DMS114 treated with DMSO at 0.1 percent for 48 hours (cell line): ENCODE results near the gene STRN4.
"Not testable (repeated sequence)": the region's sequence is repeated elsewhere in the genome, so short reads cannot be mapped to it uniquely, and the experiment has no call there.

Source experiments
- DNase-seq: peaks from one replicate; lab custom pipeline; 2025; ENCODE audit not compliant: unreplicated experiment; lab: John Stamatoyannopoulos, UW

STRN4 gene, protein sequence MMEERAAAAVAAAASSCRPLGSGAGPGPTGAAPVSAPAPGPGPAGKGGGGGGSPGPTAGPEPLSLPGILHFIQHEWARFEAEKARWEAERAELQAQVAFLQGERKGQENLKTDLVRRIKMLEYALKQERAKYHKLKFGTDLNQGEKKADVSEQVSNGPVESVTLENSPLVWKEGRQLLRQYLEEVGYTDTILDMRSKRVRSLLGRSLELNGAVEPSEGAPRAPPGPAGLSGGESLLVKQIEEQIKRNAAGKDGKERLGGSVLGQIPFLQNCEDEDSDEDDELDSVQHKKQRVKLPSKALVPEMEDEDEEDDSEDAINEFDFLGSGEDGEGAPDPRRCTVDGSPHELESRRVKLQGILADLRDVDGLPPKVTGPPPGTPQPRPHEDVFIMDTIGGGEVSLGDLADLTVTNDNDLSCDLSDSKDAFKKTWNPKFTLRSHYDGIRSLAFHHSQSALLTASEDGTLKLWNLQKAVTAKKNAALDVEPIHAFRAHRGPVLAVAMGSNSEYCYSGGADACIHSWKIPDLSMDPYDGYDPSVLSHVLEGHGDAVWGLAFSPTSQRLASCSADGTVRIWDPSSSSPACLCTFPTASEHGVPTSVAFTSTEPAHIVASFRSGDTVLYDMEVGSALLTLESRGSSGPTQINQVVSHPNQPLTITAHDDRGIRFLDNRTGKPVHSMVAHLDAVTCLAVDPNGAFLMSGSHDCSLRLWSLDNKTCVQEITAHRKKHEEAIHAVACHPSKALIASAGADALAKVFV

DNA sequence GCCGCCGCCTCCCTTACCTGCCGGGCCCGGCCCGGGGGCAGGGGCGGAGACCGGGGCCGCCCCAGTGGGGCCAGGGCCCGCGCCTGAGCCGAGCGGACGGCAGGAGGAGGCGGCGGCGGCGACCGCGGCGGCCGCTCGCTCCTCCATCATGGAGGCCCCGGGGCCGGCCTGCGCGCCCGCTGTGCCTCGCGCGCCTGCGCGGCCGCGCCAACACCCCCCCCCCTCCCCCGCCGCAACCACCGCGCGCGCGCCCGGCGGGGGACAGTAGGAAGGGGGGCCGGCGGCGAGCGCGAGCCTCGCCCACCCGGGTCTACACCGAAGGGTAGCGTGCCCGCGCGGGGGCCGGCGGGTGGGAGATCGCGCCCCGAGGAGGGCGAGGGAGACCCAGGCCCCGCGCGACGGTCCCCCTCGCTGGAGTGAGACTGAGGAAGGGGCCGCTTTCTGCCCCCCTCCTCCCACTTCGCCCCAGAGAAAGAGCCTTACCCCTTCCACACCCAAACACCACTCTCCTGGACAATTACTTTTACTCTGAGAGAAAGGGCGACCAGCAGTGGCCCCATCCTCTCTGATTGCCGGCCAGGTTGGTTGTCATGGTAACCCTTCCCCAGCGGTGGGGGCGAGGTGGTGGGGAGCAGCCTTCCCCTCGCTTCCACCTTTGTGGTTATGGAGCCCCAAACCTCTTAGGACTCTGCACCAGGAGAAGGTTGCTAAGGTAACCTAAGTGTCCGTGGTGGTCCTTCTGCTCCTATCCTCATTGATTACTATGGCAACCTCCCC is at the start of gene STRN4:
TSS of gene STRN4 (minus strand) at position 170 of the 777 bp plus-strand sequence. CDS start at position 150, 20 bp downstream.
- DNase-seq: no peak

DNA sequence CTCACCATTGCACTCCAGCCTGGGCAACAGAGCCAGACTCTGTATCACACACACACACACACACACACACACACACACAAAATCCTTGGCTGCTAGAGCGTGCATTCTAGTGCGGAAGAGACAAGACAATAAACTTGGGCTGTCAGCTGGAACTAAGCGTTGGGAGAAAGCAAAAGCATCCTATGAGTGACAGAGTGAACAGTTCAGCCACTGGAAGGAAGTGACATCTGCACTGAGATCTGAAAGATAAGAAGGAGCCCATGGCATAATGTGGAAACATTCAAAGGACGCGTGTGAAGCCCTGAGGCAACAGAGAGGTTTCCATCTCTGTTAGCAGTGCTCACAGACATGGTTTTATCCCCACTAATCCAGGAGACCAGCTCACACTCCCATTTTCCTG is 45.7 kb upstream of the STRN4 start:
- DNase-seq: no peak

DNA sequence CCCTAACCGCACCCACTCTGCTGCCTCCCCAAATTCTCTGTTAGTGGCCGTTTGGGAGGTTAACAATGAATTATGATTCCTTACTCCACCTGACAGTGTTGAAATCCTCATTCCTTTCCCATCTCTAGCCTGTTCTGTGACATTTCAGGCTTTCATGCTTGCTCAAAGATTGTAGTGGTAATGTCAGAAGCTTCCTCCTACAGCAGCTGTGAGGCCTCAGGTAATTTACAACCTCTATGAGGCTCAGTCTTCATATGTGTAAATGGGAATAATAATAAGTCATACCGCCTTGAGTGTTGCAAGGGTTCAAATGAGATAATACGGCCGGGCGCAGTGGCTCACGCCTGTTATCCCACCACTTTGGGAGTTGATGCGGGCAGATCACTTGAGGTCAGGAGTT is 43.1 kb upstream of the STRN4 start:
- DNase-seq: no peak

DNA sequence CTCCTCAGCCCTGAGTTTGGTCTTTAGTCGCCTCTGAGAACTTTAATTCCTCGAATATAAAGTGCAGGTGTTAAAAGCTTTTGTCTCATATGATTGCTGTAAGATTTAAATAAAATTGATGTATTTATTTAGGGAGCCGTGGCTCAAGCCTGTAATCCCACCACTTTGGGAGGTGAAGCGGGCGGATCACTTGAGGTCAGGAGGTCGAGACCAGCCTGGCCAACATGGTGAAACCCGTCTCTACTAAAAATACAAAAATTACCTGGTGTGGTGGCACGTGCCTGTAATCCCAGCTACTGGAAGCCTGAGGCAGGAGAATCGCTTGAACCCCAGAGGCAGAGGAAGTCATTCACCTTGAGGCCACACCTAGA is 42.7 kb upstream of the STRN4 start:
- no peak for DNase-seq

DNA sequence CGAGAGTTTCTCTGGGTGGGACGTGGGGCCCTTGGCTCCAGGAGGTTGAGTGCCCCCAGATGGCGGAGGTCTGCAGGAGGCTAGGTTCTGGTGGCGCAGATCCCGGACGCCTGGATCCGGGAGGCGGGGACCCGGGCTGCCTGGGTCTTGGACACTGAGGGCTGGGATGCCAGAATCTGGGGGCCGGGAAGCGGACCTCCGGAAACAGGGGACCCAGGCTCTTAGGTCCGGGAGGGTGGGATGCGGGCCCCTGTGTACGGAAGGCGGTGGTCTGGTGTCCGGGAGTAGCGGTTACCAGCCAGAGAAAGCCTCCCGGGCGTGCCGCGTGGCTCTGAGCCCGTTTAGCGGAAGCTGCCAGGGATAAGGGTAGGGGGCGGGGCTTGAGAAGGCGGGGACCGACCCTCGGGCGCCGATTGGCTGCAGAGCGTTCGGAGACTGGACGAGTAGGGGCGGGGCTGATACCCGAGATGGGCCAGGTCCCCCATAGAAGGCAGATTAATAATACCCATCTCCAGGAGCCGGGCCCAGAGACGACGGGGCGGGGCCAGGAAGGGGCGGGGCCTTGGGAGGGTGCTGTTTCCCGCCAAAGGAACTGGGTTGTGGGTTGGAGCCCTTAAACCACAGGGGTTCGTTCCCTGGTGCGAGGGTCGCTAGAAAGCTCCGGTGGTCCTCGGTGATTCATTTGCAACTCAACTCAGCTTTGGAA is 42.2 kb upstream of the STRN4 start, which contains the start of gene SLC1A5:
TSS of gene SLC1A5 (minus strand) at position 333 of the 706 bp plus-strand sequence. CDS start 629 bp downstream, outside the sequence.
- DNase-seq: peak; percentile 86

DNA sequence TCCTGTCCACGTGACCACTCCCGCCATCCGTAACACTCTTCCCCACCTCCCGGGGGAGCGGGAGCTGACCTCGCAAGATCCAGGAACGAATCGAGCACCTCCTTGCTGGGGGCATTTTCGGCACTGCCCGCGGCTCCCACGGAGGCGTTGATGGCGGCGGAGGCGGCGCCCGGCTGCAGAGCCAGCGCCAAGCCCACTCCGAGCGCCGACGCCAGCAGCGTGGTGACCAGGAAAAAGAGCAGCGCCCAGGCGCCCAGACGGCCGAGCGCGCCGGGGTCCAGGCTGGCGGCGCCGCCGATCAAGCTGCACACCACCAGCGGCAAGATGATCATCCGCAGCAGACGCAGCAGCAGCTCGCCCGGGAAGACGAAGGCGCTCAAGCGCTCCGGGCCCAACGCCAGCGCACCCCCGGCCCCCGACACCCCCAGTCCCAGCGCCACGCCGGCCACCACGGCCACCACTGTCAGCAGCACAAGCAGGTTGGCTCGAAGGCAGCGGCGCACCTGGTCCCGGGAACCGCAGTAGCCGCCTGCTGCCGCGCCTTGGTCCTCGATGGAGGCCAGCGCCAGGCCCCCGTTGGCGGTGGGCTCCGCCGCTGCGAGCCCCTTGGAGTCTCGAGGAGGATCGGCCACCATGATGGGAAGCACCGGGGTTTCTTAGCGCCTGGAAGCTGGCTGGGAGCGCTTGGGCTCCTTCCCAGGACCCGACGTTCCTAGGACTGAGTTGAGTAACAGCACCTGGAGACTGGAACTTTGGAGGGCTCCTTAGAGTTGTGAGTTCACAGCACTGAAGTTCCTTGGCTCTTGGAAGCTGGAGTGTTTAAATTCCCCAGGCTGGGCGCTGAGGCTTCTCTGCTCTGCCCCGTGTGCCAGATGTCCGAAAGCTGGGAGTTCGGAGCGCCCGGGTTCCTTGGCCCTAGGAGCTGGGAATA is 41.3 kb upstream of the STRN4 start:
- no peak for DNase-seq

DNA sequence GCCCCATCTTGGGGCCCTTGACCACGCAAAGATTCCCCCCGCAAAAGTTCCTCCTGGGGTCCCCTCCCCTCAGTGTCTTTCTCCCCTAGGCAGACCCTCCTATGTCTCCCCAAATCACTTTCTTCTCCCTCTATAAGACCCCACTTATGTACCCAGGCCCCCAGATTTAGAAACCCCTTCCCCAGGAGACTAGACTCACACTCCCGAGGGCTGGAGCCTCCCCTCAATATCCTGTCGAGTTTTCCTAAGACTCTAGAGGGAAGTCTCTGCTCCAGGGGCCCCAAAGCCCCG is 40.7 kb upstream of the STRN4 start:
- DNase-seq: no peak

DNA sequence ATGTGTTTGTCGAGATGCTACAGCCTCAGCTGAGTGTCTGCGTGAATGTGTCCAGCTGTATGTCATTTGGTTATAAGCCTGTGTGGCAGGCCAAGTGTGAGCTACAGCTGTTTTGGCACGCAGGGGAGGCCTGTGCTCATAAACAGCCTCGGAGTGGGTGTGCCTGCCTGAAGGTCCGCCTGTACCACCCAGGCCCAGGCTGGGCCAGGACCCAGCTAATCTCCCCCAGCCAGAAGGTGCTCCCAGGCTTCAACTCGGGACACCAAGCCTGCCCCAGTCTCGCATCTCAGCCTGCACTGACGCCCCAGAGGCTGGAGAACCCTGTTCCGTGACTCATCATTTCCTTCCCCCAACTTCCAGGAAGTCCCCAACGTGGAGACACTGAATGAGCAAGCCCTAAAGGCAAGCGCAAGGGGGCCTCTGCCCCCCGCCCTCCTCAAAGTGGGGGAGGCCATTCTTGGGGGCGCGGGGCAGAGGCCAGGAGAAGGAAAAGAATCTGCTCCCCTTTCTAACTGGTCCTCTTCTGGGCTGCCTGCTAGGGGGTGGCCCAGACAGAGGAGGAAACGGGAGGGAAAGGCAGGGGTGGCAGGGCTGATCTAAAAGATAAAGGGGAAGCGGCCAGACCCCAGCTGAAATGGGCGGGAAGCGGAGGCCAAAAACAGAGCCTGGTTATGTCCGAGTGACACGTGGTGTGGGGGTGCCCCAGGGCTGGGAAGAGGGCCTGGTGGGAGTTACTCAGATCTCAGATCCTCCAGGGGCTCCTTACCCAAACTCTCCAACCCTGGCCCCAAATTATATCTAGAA is 40.2 kb upstream of the STRN4 start:
- DNase-seq: no peak

DNA sequence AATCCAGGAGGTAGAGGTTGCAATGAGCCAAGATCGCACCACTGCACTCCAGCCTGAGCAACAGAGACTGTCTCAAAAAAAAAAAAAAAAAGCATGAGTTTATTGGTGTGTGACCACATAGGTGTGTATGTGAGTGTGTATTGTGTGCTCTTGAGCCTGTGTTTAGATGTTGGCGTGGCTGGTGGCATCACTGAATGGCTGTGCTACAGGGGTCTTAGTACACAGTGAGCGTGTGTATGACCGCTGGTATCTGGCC is 39.7 kb upstream of the STRN4 start:
- no peak for DNase-seq

DNA sequence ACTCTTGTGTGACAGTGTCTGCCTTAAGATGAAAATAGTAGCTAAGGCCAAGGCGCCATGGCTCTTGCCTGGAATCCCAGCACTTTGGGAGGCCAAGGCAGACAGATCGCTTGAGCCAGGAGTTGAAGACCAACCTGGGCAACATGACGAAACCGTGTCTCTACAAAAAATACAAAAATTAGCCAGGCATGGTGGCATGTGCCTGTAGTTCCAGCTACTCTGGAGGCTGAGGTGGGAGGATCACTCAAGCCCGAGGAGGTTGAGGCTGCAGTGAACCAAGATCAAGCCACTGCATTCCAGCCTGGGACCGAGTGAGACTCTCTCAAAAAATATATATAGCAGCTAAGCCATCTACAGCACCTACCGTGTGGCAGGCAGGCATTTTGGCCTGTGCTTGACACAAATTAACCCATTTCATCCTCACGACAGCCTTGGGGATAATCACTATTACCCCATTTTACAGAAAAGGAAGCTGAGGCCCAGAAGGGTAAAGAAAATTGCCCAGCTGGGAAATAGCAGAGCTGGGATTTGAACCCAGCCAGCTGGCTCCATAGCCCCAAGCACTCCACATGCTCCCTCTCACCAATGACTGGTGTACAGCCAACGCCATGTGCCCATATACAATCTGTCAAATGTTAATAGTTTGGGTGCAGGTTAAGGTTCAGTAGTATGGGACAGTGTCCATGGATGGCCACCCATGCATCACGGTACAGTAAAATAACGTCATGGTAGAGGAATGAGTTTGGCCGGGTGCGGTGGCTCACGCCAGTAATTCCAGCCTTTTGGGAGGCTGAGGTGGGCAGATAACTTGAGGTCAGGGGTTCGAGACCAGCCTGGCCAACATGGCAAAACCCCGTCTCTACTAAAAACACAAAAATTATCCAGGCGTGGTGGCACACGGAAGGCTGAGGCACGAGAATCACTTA is 39.1 kb upstream of the STRN4 start:
- DNase-seq: no peak

DNA sequence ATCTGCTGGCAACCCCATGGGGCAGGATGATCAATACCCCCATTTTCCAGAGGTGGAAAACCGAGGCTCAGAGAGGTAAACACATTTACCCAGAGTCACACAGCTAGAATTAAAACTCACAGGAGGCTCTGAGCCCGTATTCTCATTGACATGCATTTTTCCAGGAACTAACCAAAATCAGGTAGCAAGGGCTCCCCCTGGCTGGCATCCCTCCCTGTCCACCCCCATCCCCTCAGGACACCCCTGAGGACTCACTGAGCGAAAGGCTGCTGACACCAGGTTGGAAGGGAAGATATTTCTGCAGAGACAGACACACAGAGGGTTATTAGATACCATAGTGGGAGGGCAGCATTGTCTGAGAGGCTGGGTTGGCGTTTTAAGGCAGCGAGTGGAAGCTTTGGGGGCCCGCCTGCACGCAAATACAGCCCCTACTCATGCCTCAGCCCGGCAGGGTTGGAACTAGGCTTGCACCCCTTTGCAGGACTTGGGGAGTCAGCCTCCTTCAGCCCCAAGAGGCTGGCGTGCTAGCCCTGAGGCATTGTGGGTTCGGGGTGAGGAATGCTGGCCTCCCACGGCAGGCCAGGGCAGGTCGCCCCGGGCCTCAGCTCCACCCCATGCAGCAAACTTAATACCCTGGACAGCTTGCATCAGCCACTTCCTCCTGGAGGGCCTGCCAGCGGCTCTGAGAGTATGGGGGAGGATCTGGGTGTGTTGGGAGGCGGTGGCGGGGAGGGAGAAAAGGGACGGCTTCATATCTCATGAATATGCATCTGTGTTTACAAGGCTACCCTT is 38.2 kb upstream of the STRN4 start:
- DNase-seq: no peak

DNA sequence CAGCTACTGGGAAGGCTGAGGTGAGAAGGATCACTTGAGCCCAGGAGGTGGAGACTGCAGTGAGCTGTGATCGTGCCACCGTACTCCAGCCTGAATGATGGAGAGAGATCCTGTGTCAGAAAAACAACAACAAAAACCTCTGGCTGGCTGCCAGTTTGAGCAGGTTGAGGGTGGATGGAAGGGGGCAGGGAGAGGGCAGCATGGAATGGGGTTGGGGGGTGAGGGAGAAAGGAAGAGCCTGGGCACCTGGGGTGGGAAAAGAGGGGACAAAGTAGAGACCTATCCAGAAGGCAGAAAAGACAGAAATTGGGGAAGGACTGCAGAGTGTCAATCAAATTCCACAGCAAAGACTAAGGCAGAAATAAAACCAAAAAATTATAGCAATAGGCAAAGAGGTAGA is 37.4 kb upstream of the STRN4 start:
- DNase-seq: no peak

DNA sequence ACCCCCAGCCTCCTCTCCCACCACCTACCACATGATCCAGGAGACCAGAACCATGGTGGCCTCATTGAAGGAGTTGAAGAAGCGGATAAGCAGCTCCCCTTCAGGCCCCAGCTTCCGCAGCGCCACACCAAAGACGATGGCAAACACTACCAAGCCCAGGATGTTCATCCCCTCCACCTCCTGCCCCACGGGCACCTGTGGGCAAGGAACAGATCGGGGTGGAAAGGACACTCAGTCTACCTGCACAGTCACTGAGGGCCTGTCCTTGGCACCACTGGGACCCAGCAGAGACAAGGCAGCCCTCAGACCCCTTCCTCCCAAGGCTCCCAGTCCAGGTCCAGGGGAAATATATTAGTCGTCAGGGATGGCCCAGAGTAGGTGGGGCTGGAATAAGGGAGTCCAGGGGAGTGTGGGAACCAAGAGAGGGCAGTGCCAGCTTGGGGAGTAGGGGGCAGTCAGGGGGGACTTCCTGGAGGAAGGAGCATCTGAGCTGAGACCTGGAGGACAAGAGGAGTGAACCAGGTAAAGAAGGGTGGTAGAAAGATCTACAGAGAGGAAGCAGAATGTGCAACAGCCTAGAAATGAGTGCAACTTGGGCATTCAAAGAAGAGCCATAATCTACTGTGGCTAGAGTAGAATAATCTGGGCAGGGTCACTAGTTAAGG is 36.2 kb upstream of the STRN4 start:
- no peak for DNase-seq

DNA sequence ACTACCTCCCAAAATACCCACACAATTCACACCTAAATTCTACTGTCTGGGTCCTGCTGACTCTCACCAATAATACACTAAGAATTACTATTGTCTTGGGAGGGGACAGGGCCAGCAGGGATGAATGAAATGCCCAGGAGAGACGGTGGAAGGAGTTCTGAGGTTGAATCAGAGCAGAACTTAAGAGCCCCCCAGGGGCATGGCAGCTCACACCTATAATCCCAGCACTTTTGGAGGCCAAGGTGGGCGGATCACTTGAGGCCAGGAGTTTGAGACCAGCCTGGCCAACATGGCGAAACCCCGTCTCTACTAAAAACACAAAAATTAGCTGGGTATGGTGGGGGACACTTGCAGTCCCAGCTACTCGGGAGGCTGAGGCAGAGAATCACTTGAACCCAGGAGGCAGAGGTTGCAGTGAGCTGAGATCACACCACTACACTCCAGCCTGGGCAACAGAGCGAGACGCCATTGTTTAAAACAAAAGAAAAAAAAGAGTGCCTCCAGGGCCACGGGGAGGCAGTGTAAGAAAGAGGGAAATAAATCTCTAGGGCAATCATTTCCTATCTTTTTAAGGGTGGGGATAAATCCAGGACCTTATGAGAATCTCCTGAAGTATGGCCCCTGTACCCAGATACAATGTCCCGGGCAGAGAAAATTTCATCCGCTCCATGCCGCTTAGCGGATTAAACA is 31.9 kb upstream of the STRN4 start:
- DNase-seq: not testable (repeated sequence)

DNA sequence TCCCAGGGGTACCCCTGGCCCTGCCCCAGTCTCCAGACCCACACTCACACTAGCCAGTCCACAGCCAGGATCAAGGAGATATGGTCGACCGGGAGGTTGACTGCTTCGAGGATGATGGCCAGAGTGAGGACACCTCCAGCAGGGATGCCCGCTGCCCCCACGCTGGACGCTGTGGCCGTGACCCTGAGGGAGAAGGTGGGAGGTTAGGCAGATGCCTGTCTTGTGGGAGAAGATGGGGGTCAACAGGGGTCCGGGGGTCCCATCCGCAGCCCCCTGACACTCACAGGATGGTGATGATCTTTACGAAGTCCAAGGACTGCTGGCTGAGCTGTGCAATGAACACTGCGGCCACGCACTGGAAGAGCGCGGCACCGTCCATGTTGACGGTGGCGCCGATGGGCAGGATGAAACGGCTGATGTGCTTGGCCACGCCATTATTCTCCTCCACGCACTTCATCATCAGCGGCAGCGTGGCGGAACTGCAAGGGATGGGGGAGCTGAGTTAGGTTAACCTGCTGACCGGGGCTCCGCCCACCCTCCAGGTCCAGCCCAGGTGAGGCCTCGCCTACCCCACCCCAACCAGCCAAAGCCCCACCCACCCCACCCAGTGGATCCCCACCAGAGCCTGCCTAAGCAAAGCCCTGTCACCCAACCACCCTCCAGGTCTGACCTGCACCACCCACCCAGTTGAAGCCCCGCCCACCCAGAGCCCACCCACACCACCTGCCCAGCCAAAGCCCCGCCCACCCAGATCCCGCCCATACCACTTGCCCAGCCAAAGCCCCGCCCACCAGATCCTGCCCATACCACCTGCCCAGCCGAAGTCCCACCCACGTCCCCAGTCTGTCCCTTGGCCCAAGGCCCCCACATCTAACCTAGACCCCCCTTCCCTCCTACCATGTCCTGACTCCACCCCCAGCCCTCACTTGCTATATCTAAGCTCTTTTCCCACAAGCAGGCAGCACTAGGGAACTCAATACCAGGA is 31.0 kb upstream of the STRN4 start:
- no peak for DNase-seq
